ENCODE data around the gene EPG5.

The EPG5 gene

GRCh38 chr18:46010676-46011075, 43.5 kb upstream of the EPG5 start:
- no peak overlapping the region for H2AFZ ChIP-seq (ENCODE audit: low read length)
- H3K27me3 ChIP-seq (ENCODE audit: insufficient read depth, low read length): no peaks in the 10 kb centered on the region; the same call in 1 of the 2 replicates
- no peaks in the 10 kb centered on the region for H3K9me3 ChIP-seq (ENCODE audit: low read length)
- no peaks in the 10 kb centered on the region for H3K9me2 ChIP-seq (ENCODE audit: low read depth, low read length)
- H3F3A ChIP-seq (ENCODE audit: insufficient read depth, low read length): no peaks in the 10 kb centered on the region
- H3K36me3 ChIP-seq (ENCODE audit: insufficient read depth, low read length): no peaks in the 10 kb centered on the region
- H3K9ac ChIP-seq (ENCODE audit: low read length): no peak overlapping the region
- H3K79me2 ChIP-seq (ENCODE audit: insufficient read depth, low read length): no peaks in the 10 kb centered on the region
- no peak overlapping the region for H3K4me3 ChIP-seq (ENCODE audit: low read depth, low read length, poor library complexity, severe bottlenecking)
- H4K20me1 ChIP-seq (ENCODE audit: insufficient read depth, low read length): no peaks in the 10 kb centered on the region
- no peak overlapping the region for H3K27ac ChIP-seq (ENCODE audit: low read depth, low read length, poor library complexity, severe bottlenecking)
- peaks cover 6% of the 10 kb centered on the region for H3K4me1 ChIP-seq (ENCODE audit: insufficient read depth, low read length, severe bottlenecking)
- no peak overlapping the region for H3K4me2 ChIP-seq (ENCODE audit: low read length)
- TF ChIP-seq EZH2 (IDR thresholded peaks at IDR 0.05; ENCODE audit: borderline replicate concordance, low read length) (no peak), CTCF (IDR thresholded peaks at IDR 0.05; ENCODE audit: low read length) (no peak)

- H3K4me1 ChIP-seq (ENCODE audit: insufficient read depth, low read length, severe bottlenecking): peaks cover 6% of the 10 kb centered on the region
- H3K9ac ChIP-seq (ENCODE audit: low read length): no peak overlapping the region
- H3K27me3 ChIP-seq (ENCODE audit: insufficient read depth, low read length): no peaks in the 10 kb centered on the region; the same call in 1 of the 2 replicates
- no peak overlapping the region for H3K27ac ChIP-seq (ENCODE audit: low read depth, low read length, poor library complexity, severe bottlenecking)
- no peaks in the 10 kb centered on the region for H3K79me2 ChIP-seq (ENCODE audit: insufficient read depth, low read length)
- H3K4me3 ChIP-seq (ENCODE audit: low read depth, low read length, poor library complexity, severe bottlenecking): no peak overlapping the region
- no peaks in the 10 kb centered on the region for H3K9me3 ChIP-seq (ENCODE audit: low read length)
- H3K4me2 ChIP-seq (ENCODE audit: low read length): no peak overlapping the region
- H3K36me3 ChIP-seq (ENCODE audit: insufficient read depth, low read length): no peaks in the 10 kb centered on the region
- H3F3A ChIP-seq (ENCODE audit: insufficient read depth, low read length): no peaks in the 10 kb centered on the region
- H4K20me1 ChIP-seq (ENCODE audit: insufficient read depth, low read length): no peaks in the 10 kb centered on the region
- no peak for TF ChIP-seq CTCF (IDR thresholded peaks at IDR 0.05; ENCODE audit: low read length)
- TF ChIP-seq EZH2 (IDR thresholded peaks at IDR 0.05; ENCODE audit: borderline replicate concordance, low read length): no peak
- no peak overlapping the region for H2AFZ ChIP-seq (ENCODE audit: low read length)
- no peaks in the 10 kb centered on the region for H3K9me2 ChIP-seq (ENCODE audit: low read depth, low read length)
Observed at GRCh38 chr18:46010050-46010449, 42.9 kb upstream of the EPG5 start.

GRCh38 chr18:46009125-46009840, 42.2 kb upstream of the EPG5 start:
- no peak overlapping the region for H3K9ac ChIP-seq (ENCODE audit: low read length)
- H4K20me1 ChIP-seq (ENCODE audit: insufficient read depth, low read length): no peaks in the 10 kb centered on the region
- H3K27ac ChIP-seq (ENCODE audit: low read depth, low read length, poor library complexity, severe bottlenecking): no peak overlapping the region
- no peaks in the 10 kb centered on the region for H3K9me2 ChIP-seq (ENCODE audit: low read depth, low read length)
- no peaks in the 10 kb centered on the region for H3K79me2 ChIP-seq (ENCODE audit: insufficient read depth, low read length)
- no peaks in the 10 kb centered on the region for H3K9me3 ChIP-seq (ENCODE audit: low read length)
- H3K4me2 ChIP-seq (ENCODE audit: low read length): no peak overlapping the region
- TF ChIP-seq CTCF (IDR thresholded peaks at IDR 0.05; ENCODE audit: low read length): no peak
- TF ChIP-seq EZH2 (IDR thresholded peaks at IDR 0.05; ENCODE audit: borderline replicate concordance, low read length): no peak
- H3F3A ChIP-seq (ENCODE audit: insufficient read depth, low read length): no peaks in the 10 kb centered on the region
- no peak overlapping the region for H3K4me3 ChIP-seq (ENCODE audit: low read depth, low read length, poor library complexity, severe bottlenecking)
- peaks cover 6% of the 10 kb centered on the region for H3K4me1 ChIP-seq (ENCODE audit: insufficient read depth, low read length, severe bottlenecking)
- no peaks in the 10 kb centered on the region for H3K36me3 ChIP-seq (ENCODE audit: insufficient read depth, low read length)
- no peak overlapping the region for H2AFZ ChIP-seq (ENCODE audit: low read length)
- H3K27me3 ChIP-seq (ENCODE audit: insufficient read depth, low read length): no peaks in the 10 kb centered on the region; the same call in 1 of the 2 replicates

Data from OCI-LY1 (cell line).